SK-N-SH (cell line): ENCODE measurements around the gene ELMO1. TPM values are rescaled to one million over a fixed set of nuclear protein-coding genes. Genes with fewer than 3 reads are reported as not detected.

Experiments used
- CTCF ChIA-PET: fragments of 300-600, 350-600 bp; formaldehyde crosslinking; extraction: SDS; loops from one replicate; lab custom pipeline; 2021; lab: Yijun Ruan, JAX
- POLR2A ChIA-PET: fragments of 350-600 bp; sonication (Branson Sonifier 250); formaldehyde crosslinking; extraction: SDS; loops from one replicate; lab custom pipeline; 2020; ENCODE audit warnings: antibody characterized with exemption, inconsistent platforms; lab: Yijun Ruan, JAX
- DNase-seq: peaks from one replicate; pipeline ENCODE4 v3.0.0; 2012
- H2AFZ ChIP-seq: fragments of 200-600 bp; sonication (generic); 2 replicates; pipeline ENCODE4 v1.8.1; 2016; ENCODE audit warnings: antibody characterized with exemption, mild to moderate bottlenecking, low read depth
- H3F3A ChIP-seq: fragments of 200-600 bp; sonication (generic); replicated peaks from 2 replicates; pipeline ENCODE3; 2016; ENCODE audit warnings: antibody characterized with exemption, mild to moderate bottlenecking; ENCODE audit not compliant: insufficient read depth
- H3K27ac ChIP-seq, 2 experiments: fragments of 200-500 bp in 1 of 2; fragments of 200-600 bp in 1 of 2; sonication (Bioruptor generic) in 1 of 2; sonication (generic), shearing (Covaris generic) in 1 of 2; 2 replicates each; pipeline versions ENCODE4 v1.5.1 to v1.6.1; 2014 to 2016; ENCODE audit warnings: low read depth in 2 of 2, inconsistent platforms in 1 of 2, low read length in 1 of 2, mild to moderate bottlenecking in 1 of 2, mixed read lengths in 1 of 2
- H3K27me3 ChIP-seq: fragments of 200-600 bp; sonication (generic), shearing (Covaris generic); 2 replicates; pipeline ENCODE4 v1.6.1; 2016; ENCODE audit warnings: mixed run types; ENCODE audit not compliant: insufficient read depth
- H3K36me3 ChIP-seq, 2 experiments: fragments of 200-500 bp in 1 of 2; fragments of 200-600 bp in 1 of 2; sonication (Bioruptor generic) in 1 of 2; sonication (generic) in 1 of 2; replicated peaks in 1 of 2; 2 replicates each; pipeline versions ENCODE3 to v1.5.1; 2014 to 2016; ENCODE audit warnings: low read length in 1 of 2, mild to moderate bottlenecking in 1 of 2; ENCODE audit not compliant: insufficient read depth in 2 of 2, control insufficient read depth in 1 of 2
- H3K4me1 ChIP-seq, 2 experiments: fragments of 200-500 bp in 1 of 2; fragments of 200-600 bp in 1 of 2; sonication (Bioruptor generic) in 1 of 2; sonication (generic), shearing (Covaris generic) in 1 of 2; 2 replicates each; pipeline versions ENCODE4 v1.5.1 to v1.6.1; 2014 to 2016; ENCODE audit warnings: low read depth in 1 of 2, low read length in 1 of 2, mixed run types in 1 of 2; ENCODE audit not compliant: insufficient read depth in 2 of 2, control insufficient read depth in 1 of 2
- H3K4me2 ChIP-seq: fragments of 200-600 bp; sonication (generic), shearing (Covaris generic); 2 replicates; pipeline ENCODE4 v1.6.1; 2017; ENCODE audit warnings: mixed run types
- H3K4me3 ChIP-seq, 2 experiments: fragments of 200-500 bp in 1 of 2; fragments of 200-600 bp in 1 of 2; sonication (Bioruptor generic) in 1 of 2; sonication (generic), shearing (Covaris generic) in 1 of 2; 2 replicates each; pipeline versions ENCODE4 v1.5.1 to v1.8.1; 2014 to 2016; ENCODE audit warnings: low read depth in 2 of 2, inconsistent platforms in 1 of 2, low read length in 1 of 2, mild to moderate bottlenecking in 1 of 2, mixed read lengths in 1 of 2, moderate library complexity in 1 of 2
- H3K79me2 ChIP-seq: fragments of 200-600 bp; sonication (generic); 2 replicates; pipeline ENCODE4 v1.8.1; 2017; ENCODE audit warnings: mild to moderate bottlenecking; ENCODE audit not compliant: insufficient read depth
- H3K9ac ChIP-seq: fragments of 200-600 bp; sonication (generic); 2 replicates; pipeline ENCODE4 v1.6.1; 2017; ENCODE audit warnings: mixed run types
- H3K9me2 ChIP-seq: fragments of 200-600 bp; sonication (generic); 2 replicates; pipeline ENCODE4 v1.6.1; 2017; ENCODE audit warnings: mixed run types
- H3K9me3 ChIP-seq: fragments of 200-600 bp; sonication (generic); 2 replicates; pipeline ENCODE4 v1.6.1; 2017; ENCODE audit warnings: mixed run types, mild to moderate bottlenecking, moderate library complexity
- H4K20me1 ChIP-seq: fragments of 200-600 bp; sonication (generic); 2 replicates; pipeline ENCODE4 v1.6.1; 2017; ENCODE audit warnings: mild to moderate bottlenecking, mixed run types; ENCODE audit not compliant: insufficient read depth
- CTCF ChIP-seq: fragments of 200-600 bp; sonication (generic); IDR thresholded peaks from 2 replicates; pipeline ENCODE4 v1.6.1; 2017; ENCODE audit warnings: antibody characterized with exemption, mild to moderate bottlenecking, moderate library complexity
- ELF1 ChIP-seq: IDR thresholded peaks from 2 replicates; pipeline ENCODE4 v1.4.0; 2012
- EZH2phosphoT487 ChIP-seq: fragments of 200-600 bp; sonication (generic); IDR thresholded peaks from 2 replicates; pipeline ENCODE4 v1.6.1; 2017; ENCODE audit warnings: low read depth, mixed run types, mild to moderate bottlenecking, antibody characterized with exemption, moderate library complexity, borderline replicate concordance
- GABPA ChIP-seq: IDR thresholded peaks from 2 replicates; pipeline ENCODE4 v1.4.0; 2012; ENCODE audit warnings: low read depth, mild to moderate bottlenecking
- GATA2 ChIP-seq: sonication (generic); formaldehyde crosslinking; IDR thresholded peaks from 2 replicates; pipeline ENCODE4 v1.5.0; 2020; ENCODE audit warnings: mild to moderate bottlenecking, missing genetic modification reagents
- IRF3 ChIP-seq: fragments of 150-350 bp; IDR thresholded peaks from 2 replicates; pipeline ENCODE4 v1.6.1; 2016; ENCODE audit warnings: mild to moderate bottlenecking, low read depth, low read length
- MAX ChIP-seq: IDR thresholded peaks from 2 replicates; pipeline ENCODE4 v1.4.0; 2012; ENCODE audit warnings: low read depth
- NRF1 ChIP-seq: IDR thresholded peaks from 2 replicates; pipeline ENCODE4 v1.6.1; 2012; ENCODE audit warnings: low read depth, mild to moderate bottlenecking, low read length
- PBX3 ChIP-seq: IDR thresholded peaks from 2 replicates; pipeline ENCODE4; 2012
- RXRA ChIP-seq: IDR thresholded peaks from 2 replicates; pipeline ENCODE4 v1.4.0; 2012; ENCODE audit warnings: low read depth, mild to moderate bottlenecking, borderline replicate concordance
- SMC3 ChIP-seq: IDR thresholded peaks from 2 replicates; pipeline ENCODE4 v1.6.1; 2012; ENCODE audit warnings: low read depth, low read length, improper control_type of control experiment
- TEAD4 ChIP-seq: IDR thresholded peaks from 2 replicates; pipeline ENCODE4 v1.4.0; 2012; ENCODE audit warnings: mild to moderate bottlenecking, borderline replicate concordance; ENCODE audit not compliant: insufficient read depth
- USF1 ChIP-seq: IDR thresholded peaks from 2 replicates; pipeline ENCODE4 v1.4.0; 2012; ENCODE audit warnings: low read depth, borderline replicate concordance
- USF2 ChIP-seq: fragments of 150-350 bp; IDR thresholded peaks from 2 replicates; pipeline ENCODE4 v1.6.1; 2017; ENCODE audit warnings: antibody characterized with exemption, low read length, low read depth, borderline replicate concordance
- YY1 ChIP-seq: IDR thresholded peaks from 2 replicates; pipeline ENCODE4 v1.4.0; 2012; ENCODE audit warnings: low read depth, mild to moderate bottlenecking
- WGBS: methylation state at CpG from one replicate; pipeline ENCODE4 v1.1.6; 2017; ENCODE audit warnings: low lambda C conversion rate; 5-methylcytosine and 5-hydroxymethylcytosine counted together
- polyA plus RNA-seq, 3 experiments: library from polyadenylated mRNA; depleted of rRNA; stranded (reverse); fragments of >200 nt; gene quantifications; 2 replicates each; pipeline ENCODE4 v1.2.3, GENCODE V29; 2012

ELMO1 gene
- polyA plus RNA-seq, 1 of the 3 experiments (the other 2 are of a cell fraction), result 0.64 TPM

- TF ChIP-seq SMC3 (no peak), TEAD4 (no peak), GATA2 (no peak), YY1 (no peak), PBX3 (no peak), USF2 (no peak), ELF1 (no peak)
- TF ChIP-seq, all 33 proteins: peak for 0
These were observed 541.6 kb downstream of the ELMO1 start (continued) for GRCh38 chr7:36906956-36907635.

- Histone ChIP-seq H3K9me2 (no peaks in the 10 kb centered on the region), H3K4me3 (no peak overlapping the region), H3K9me3 (no peaks in the 10 kb centered on the region), H4K20me1 (no peaks in the 10 kb centered on the region), H3K79me2 (no peaks in the 10 kb centered on the region), H3K9ac (no peak overlapping the region), H3K27ac (no peak overlapping the region; a peak in 1 of 4 replicates), H3F3A (no peaks in the 10 kb centered on the region), H3K4me1 (peaks cover 0 to 38% of the 10 kb centered on the region in 2 experiments; a peak in 2 of 4 replicates), H3K27me3 (no peaks in the 10 kb centered on the region), H2AFZ (no peak overlapping the region), H3K36me3 (no peaks in the 10 kb centered on the region), H3K4me2 (no peak overlapping the region)
- 25% methylated on average over 4 of the region's 4 CpGs for WGBS
- TF ChIP-seq MAX (no peak), GABPA (no peak), USF1 (no peak), RXRA (no peak), IRF3 (no peak), EZH2phosphoT487 (no peak), CTCF (no peak), TEAD4 (no peak), NRF1 (no peak)
- CTCF ChIA-PET, result interaction anchor here (1.0 to 4.6 kb wide), 3 partner anchors 61 to 419 kb away, joined by 4 to 19 read pairs (median 18); no protein-coding TSS in a partner anchor
- POLR2A ChIA-PET, result no interaction called here
- no peak for DNase-seq
These were observed 542.2 kb downstream of the ELMO1 start for GRCh38 chr7:36906448-36906847.
